ENCODE data around the gene WFS1.

The WFS1 gene

GRCh38 chr4:6339818-6340445, 70.3 kb downstream of the WFS1 start:
- no peak for DNase-seq (ENCODE audit: low read depth)

GRCh38 chr4:6340446-6341015, 70.9 kb downstream of the WFS1 start:
- DNase-seq (ENCODE audit: low read depth) = no peak

- no peak for DNase-seq (ENCODE audit: low read depth)
Observed at GRCh38 chr4:6341696-6342095, 72.0 kb downstream of the WFS1 start.

GRCh38 chr4:6342530-6343293, 73.1 kb downstream of the WFS1 start:
- no peak for DNase-seq (ENCODE audit: low read depth)

GRCh38 chr4:6343939-6344408, 74.3 kb downstream of the WFS1 start:
- peak; percentile 34 for DNase-seq (ENCODE audit: low read depth)

GRCh38 chr4:6345096-6345830, 75.6 kb downstream of the WFS1 start:
- no peak for DNase-seq (ENCODE audit: low read depth)

GRCh38 chr4:6345866-6346265, 76.2 kb downstream of the WFS1 start:
- DNase-seq (ENCODE audit: low read depth) = no peak

GRCh38 chr4:6346373-6347110, 76.9 kb downstream of the WFS1 start:
- DNase-seq (ENCODE audit: low read depth) = no peak

- no peak for DNase-seq (ENCODE audit: low read depth)
Observed at GRCh38 chr4:6347511-6348045, 77.9 kb downstream of the WFS1 start.

- DNase-seq (ENCODE audit: low read depth) = no peak
Observed at GRCh38 chr4:6348408-6348807, 78.8 kb downstream of the WFS1 start.

- no peak for DNase-seq (ENCODE audit: low read depth)
Observed at GRCh38 chr4:6349896-6350603, 80.4 kb downstream of the WFS1 start.

GRCh38 chr4:6350646-6351045, 81.0 kb downstream of the WFS1 start:
- DNase-seq (ENCODE audit: low read depth) = no peak

GRCh38 chr4:6351246-6352000, 81.8 kb downstream of the WFS1 start:
- DNase-seq (ENCODE audit: low read depth) = no peak

GRCh38 chr4:6352031-6352692, 82.5 kb downstream of the WFS1 start:
- DNase-seq (ENCODE audit: low read depth) = no peak

Data from GM04504 (cell line).